ENCODE data around the gene FAM13A.

The FAM13A gene

DNA sequence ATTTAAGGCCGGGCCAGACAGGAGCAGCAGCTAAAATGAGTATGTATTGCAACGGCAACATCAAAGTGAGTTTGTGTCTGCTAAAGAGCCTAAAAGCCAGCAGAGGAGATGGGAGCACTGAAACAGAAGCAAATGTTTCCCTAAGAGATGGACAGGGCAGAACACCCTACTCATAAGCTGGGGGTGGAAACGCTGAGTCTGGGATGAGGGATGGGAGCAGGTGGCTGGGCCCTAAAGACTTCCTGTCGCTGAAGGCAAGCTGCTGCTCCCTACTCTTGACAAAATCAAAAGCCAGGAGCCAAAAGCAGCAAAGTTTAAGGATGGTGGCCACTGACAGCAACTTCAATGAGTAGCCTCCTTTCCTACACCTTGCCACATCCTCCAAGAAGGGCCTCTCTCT is 318.8 kb downstream of the FAM13A start:
- DNase-seq: no peak

DNA sequence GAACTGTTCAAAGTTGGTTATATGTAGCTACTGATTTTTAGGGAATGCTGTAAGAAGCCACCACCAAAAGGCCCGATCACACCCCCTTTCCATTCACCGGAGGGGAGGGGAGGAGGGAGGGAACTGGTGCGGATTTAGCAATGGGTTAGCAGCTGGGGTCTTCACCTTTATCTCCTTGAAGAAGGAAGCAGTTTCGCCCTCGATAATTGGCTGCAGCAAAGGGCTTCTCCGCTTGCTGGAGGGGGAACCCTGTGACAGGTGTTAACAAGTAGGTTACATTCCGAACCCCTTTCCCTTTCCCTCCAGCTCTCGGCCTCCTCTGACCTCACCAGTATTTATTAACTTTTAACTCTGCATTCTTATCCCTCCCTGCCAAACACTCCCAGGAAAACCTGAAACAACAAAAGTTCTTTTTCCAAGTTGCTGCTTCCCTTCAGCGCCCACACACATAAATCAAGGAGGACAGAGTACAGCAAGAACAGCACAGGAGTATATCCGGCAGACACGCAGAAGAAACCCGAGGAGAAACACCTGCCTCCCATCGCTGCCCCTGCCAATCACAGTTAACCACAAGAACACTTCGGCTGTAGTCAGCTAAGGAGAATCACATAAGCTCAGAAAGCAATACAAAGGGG is 319.6 kb downstream of the FAM13A start:
- no peak for DNase-seq

DNA sequence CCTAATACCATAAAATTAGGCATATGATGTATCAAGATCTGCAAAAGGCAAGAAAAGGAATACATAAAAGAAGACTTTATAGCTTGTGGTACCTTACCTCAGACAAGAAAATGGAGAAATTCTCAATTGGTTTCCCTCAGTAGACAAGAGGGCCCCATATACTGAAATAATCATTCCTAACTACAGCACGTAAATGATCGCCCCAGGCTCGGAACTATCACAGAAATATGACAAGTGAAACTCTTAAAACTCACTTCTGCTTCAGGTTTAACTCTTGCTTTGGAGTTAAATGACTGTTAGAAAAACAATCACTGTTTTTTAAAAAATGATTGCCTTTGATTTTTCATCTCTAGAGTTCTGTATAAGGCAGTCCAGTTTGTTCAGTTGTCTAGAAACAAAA is 320.7 kb downstream of the FAM13A start:
- no peak for DNase-seq

DNA sequence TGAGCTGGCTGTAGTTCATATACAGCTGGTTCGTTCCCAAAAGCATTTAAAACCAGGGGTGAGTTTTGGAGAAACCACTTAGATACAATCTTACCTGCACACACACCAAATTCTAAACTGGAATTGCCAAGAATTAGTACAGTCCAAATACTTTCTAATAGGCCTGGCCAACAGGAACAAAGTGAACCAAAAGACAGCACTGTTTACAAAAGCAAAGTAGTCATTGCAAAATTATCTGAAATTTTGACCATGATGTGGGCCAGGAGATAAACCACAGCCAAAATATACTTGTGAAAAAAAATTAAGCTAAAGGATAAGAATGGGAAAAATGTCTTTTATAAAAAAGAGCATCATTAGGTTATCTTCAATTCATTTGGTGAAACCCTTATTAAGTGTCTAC is 321.4 kb downstream of the FAM13A start:
- DNase-seq: no peak

DNA sequence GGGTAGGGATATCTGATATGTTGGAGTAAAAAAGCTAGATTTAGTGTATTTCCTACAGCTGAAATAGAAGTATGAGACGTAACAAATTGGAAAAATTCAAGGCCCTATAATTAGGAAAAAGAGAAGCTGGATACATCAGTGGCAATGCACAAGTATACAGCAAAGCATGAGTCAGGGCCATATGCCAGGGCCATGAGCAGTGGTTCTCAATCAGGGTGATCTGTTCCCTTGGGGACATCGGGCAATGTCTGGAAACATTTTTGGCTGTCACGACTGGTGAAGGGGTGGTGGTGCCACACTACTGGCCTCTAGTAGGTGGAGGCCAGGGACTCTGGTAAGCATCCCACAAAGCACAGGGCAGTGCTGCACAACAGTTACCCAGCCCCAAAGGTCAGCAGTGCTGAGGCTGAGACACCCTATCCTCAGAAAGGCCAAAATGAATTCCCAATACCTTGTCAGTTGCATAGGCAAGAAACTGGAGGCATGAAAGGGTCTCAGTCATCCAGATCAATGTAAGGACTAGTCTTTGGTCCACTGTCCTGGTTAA is 322.5 kb downstream of the FAM13A start:
- no peak for DNase-seq

DNA sequence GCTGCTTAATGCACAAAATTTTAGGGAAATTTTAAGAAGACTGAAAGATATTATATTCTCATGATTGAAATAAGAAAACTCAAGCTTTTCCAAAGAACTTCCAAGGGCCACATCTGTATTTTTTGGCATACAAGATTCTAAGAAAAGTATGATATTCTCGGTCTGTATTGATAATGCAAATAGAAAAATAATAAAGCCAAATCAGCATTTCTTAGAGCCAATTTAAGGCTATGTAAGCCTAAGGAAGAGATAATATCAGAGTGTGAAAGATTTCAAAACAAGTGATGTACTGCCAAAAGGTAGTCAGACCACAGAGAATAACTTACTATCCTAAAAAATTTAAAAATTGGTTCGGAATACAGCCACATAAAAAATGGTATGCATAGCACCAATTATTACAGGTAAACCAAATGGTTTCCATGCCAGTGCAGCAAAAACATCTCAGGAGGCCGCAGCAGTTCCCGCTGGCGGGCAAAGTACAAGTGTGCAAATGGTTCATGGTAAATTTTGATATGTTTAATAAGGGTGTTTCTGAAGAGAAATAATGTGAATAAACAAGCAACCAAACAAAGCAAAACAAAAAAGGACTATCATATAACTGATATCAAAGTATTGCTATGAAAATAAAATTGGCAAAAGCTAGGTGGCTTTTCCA is 324.1 kb downstream of the FAM13A start:
- DNase-seq: no peak

DNA sequence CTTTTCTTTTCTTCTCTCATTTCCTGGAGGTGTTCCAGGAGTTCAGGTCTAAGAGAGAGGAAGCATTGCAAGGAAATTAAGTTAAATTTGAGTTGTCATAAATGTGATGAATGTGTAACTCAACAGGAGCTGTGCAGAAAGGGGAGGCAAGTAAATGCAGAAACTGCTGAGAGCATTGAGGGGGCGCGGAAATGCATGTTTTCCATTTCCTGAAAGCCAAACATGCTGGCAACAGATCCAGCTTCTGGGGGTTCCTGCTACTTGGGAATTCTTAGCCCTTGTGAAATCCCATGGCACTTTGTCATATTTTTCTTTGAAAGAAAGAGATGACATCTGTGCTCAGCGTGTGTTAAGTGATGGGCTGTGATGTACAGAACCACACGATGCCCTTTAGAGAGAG is 325.6 kb downstream of the FAM13A start:
- DNase-seq: no peak

DNA sequence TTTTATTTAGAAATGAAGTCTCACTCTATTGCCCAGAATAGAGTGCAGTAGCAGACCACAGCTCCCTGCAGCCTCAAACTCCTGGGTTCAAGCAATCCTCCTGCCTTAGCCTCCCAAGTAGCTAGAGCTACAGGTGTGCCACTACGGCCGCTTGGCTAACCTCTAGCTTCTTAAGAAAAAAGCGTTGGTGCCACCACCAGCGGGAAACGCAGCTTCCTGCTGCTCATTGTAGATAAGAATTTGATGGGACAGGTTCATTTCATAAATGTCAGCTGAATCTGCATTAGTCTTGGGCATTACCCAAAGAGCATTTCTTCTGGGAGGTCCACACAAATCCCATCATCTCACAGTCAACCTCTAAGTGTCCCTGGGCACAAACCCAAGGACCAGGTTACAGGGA is 326.2 kb downstream of the FAM13A start:
- DNase-seq: no peak

DNA sequence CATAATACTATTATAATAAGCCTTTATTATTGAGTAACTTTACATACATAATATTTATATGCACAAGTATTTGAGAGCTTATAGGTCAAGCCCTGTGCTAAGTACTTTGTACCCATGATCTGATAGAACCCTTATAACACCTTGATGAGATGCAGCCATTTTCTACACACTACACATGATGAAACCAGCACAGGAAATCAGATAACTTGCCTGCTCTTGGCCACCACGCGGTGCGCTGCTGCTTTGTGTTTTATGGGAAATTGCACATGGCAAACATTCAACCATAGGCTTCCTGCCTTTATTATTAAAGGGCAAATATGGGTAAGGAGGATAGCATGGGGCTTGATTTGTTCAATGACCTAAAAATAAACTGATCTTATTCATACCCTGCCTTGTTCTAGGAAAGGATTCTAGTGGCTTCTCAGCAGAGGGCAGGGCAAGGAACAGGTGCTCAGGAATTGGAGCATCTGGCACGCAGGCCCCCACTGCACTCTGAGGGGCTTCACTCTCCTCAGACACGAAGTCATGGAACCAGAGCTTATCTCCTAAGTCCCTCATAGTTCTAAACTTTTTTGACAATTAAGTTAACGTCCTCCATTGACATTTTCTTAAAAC is 327.7 kb downstream of the FAM13A start:
- DNase-seq: no peak

DNA sequence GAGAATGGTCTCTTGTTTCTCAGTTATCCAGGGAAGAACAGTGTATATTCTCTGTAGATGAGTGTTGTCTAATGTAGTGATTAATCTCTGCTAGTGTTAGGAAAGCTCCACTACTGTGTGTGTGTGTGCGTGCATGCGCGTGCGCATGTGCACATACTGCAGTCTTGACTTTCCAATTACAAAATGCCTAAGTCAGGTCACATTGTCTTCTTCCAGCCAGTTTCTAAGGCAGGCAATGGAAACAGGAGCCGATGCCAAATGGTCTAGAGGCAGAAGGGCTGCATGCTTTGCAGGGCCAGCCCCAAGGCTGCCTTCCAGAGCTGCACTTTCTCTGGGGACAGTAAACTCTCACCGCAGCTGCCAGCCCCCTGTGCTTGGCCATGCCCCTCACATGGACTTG is 328.8 kb downstream of the FAM13A start:
- DNase-seq: no peak

DNA sequence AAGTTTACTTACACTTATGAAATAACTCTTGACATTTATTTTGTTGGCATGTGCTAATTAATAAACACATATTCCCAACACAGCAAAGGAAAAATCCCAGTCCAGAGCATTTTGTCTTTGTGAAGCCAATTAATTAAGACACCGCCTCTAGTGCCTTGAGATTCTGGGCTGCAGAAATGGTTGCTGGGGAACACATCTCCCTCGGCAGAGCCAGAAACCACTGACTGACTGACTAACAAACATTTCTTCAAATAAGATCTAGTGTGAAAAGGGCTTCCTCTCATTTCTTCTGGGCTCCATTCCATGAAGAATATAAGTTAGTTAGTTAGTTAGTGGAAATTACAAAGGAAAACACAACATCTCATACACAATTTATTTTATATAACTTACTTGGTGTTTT is 331.0 kb downstream of the FAM13A start:
- DNase-seq: no peak

DNA sequence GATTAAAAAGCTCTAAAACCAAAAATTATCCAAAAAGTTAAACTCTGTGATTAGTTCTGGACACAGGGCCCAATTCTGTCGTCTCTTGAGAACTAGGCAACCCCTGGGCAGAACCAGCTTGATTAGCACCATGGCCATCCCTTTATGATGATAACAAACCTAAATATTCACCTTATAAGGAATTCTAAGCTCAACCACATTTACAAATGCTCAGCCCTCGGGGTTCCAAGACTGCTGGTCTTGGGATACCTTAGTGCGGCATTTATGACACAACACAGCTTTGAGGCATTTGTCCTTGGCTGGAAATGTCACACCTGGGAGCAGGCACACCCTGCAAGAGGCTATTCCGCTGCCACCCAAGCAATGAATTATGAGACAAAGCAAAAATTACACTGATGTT is 331.8 kb downstream of the FAM13A start:
- no peak for DNase-seq

DNA sequence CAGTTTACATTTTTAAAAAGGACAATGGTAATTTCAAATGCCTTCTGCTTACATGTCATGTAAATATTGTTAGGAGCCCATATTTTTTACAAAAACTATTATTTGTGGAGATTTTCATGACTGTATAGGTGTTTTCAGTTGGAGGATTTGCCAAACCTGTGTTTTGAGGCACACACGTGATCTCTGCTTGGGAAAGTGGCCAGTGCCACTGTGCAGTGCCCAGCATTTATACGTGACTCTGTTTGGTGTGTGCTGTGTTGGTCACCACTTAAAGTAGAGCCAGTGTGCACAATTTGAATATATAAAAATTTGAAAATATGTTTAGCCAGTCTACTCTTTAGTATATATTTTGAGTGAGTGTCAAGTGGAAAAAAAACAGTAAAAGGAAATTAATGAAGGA is 332.6 kb downstream of the FAM13A start:
- DNase-seq: no peak

DNA sequence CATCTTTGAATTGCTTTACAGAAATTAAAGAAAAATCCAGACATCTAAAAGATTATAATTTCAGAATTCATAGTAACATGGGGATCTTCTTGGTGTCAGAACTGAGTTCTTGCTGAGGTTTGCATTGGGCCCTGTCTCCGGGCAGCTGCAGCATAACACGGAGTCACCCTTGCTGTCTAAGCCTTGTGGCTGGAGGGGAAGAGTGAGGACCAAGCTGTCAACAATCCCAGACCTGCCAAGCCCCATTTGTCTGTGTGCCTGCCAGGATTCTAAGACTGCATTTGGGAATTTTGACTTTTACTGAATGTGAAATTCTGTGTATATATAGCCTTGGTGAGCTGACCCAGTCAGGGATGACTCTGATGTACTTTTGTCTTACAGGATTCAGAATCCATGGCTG is 334.2 kb downstream of the FAM13A start:
- no peak for DNase-seq

DNA sequence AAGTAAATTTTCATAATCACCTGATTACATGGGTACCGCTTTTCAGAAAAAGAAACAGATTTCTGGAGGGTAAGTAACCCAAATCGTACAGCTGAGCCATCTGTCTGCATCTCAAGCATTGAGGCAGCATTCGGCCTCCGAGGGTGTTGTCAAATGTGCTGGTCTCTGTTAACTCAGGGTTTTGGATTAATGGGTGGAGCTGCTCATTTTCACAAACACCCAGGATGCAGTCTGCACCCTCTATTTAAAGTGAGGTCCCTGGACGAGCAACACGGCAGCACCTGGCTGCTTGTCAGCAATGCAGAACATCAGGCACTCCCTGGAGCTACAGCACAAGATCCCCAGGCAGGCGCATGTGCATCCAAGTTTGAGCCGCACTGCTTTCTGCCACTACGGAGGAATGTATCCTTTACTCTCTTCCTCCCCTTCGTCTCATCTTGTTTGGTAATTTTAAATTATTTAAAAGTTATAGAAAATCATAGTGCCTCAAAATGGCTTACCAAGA is 334.7 kb downstream of the FAM13A start:
- no peak for DNase-seq

DNA sequence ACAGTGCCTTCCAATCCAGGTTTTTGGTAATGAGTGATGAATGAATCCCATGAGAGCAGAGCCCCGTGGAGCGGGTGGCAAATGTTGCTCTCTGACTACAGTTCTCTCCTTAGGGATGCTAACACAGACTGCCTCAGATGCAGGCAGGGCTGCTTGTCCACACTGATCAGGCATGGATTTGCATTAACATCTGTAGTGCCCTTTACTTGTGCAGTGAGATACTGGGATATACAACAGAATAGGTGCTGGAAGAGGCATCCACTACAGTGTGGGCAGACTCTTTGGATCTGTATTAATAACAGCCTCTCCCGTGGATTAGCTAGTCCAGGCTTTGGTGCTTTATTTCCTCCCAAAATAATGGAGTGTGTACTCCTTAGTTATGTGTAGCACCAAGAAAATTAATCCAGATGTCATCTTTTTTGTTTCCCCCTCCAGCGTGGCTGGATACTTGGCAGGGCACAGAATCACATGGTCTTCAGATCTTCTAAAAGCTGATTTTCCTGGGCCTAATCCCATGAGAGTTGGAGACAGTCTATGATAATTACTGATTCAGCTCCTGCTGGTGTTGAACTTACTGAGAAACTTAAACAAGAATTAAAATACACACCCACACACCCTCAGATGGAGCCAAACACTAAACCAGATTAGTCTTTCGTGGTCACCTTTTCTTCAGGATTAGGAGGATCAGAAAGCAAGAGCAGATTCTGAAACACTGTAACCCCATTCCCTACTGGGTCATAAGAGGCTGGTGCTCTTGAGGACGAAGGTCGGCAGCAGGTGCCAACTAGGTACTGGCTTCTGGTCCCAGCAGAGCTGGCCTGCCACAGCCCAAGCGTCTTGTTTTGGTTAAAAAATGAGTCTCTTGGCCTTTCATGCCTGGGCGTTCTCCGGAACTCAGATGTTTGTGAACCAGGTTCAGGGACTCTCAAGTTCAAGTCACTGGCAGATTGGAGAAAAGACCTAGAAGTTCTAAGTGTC is 336.2 kb downstream of the FAM13A start:
- DNase-seq: no peak

DNA sequence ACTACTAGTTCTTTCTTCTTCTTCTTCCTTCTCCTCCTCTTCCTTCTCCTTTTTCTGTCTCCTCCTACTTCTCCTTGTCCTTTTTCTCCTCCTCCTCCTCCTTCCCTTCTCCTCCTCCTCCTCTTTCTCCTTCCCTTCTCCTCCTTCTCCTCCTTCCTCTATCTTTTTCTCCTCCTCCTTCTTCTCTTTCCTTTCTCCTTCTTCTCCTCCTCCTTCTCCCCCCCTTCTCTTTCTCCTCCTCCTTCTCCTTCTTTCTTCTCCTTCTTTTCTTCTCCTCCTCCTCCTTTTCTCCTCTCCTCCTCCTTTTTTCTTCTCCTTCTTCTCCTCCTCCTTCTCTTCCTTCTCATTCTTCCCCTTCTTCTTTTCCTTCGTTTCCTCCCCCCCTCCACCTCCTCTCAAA is 337.6 kb downstream of the FAM13A start:
- no peak for DNase-seq

DNA sequence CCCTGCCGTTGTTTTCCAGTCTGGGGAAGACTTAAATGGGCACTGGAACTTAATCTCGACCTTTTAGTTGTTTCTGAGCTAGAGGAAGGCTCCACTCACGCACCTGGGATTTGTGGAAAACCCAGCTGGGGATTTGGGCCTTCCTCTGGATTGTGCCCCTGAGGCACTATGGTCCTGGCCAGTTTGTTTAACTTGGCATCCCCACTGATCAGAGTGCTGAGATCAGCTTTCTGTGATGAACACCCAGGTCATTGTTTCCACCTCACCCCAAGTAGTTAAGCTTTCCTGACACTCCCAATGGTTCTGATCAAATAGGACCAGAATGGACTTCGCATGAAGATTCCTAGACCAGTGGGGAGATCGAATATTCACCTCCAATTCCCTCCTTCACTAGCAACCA is 338.9 kb downstream of the FAM13A start:
- no peak for DNase-seq

DNA sequence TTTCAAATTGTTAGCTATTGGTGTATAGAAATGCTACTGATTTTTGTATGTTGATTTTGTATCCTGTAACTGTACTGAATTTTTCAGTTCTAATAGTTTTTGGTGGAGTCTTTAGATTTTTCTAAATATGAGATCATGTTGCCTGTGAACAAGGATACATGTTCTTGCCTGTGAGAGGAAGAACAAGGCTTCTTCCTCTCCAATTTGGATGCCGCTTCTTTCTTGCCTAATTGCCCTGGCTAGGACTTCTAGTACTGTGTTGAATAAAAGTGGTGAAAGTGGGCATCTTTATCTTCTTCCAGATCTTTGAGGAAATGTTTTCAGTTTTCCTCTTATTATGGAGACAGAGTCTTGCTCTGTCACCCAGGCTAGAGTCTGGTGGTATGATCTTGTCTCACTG is 343.2 kb downstream of the FAM13A start:
- no peak for DNase-seq

DNA sequence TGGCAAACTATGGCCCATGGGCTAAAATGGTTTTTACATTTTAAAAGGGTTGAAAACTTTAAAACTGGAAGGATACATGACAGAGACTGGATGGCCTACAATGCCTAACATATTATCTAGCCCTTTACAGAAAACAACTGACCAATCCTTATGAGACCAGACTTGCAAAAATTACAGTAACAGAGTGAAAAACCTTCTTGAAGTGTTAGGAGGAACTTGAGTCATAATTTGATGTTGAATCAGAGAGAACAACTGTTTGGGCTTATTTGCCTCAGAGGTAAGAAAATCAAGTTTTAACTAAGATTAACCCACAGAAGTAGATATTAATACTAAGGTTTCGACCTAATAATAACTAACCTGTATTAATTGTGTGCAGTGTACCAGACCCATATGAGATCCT is 347.0 kb downstream of the FAM13A start:
- DNase-seq: no peak

DNA sequence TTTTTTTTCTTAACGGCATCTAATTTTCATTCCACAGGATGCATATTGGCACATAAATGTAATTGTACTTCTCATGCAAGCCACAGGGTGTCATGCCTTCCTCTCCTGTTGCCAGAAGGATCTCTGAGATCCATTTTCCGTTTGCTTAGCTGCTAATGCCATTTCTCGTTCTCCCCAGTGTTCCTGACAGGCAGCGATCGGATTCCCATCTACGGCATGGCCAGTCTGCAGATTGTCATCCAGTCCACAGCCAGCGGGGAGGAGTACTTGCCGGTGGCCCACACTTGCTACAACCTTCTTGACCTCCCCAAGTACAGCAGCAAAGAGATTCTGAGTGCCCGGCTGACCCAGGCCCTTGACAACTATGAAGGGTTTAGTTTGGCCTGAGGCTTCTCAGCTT is 350.4 kb downstream of the FAM13A start:
- no peak for DNase-seq

DNA sequence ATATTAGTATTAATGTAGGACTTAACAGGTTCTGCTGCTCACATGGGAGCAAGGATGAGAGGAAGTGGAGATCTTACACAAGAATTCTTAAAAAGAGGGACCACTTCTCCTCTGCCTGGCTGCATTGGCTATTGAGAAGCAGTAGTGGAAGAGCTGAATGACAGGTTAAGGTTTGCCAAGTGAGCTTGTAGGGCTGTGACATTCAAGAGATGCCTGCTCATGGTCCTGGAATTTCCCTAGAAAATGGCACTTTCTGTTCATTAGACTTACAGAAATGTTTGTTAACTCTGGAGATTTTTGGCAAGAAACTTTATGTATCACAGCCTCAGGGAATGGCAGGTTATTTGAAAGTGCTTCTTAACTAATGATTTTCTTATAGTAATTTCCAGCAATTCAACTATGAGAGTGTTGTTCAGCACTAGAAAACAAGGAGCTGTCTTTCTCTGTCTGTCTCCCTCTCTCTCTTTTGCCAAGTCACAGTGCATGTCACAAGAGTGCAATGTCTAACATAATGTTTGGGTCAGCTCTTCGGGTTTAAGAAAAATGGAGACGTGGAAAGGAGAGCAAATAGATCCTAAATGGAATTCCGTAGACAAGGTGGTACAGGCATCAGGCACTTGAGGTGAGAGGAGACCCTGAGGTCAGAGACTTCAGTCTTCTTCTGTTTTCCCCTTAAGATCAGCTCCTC is 351.0 kb downstream of the FAM13A start:
- DNase-seq: no peak

All from activated CD8-positive, alpha-beta memory T cell treated with anti-CD3 and anti-CD28 coated beads for 24 hours (primary cell).